ENCODE measurements around the gene AP5B1. TPM values are rescaled to one million over a fixed set of nuclear protein-coding genes. Genes with fewer than 3 reads are reported as not detected.
"Not testable (repeated sequence)": the region's sequence is repeated elsewhere in the genome, so short reads cannot be mapped to it uniquely, and the experiment has no call there.

AP5B1 gene
- total and polyA plus RNA-seq, 9 of the 15 experiments (the other 6 are each of a cell fraction or from before 2014, with no cell fraction given), result 0.51 to 24.2 (median 5.1) TPM

GRCh38 chr11:65762169-65762568, 18.6 kb downstream of the AP5B1 start:
- BruUV-seq (replicated peaks); H2AFZ ChIP-seq (ENCODE audit: low read depth, low read length); H3K4me1 ChIP-seq (replicated peaks in 1 of 2; ENCODE audit: control insufficient read depth in 2 of 2, insufficient read depth in 2 of 2, low read length in 2 of 2); H3K9me1 ChIP-seq (ENCODE audit: control insufficient read depth, insufficient read depth, low read length); CTCF ChIA-PET (ENCODE audit: low intra/inter-chr PET ratio); H3K9ac ChIP-seq (ENCODE audit: insufficient read depth in 1 of 2, low read depth in 2 of 2, low read length in 2 of 2); intact Hi-C loops (cut with micrococcal nuclease); FAIRE-seq; H3K9me3 ChIP-seq (replicated peaks; ENCODE audit: control insufficient read depth, insufficient read depth, low read depth, low read length); H4K20me1 ChIP-seq (replicated peaks; ENCODE audit: control insufficient read depth, insufficient read depth, low read length); POLR2A ChIA-PET; H3K4me3 ChIP-seq; H3K27me3 ChIP-seq (ENCODE audit: control insufficient read depth in 2 of 2, insufficient read depth in 2 of 2, low read length in 2 of 2); H3K27ac ChIP-seq (ENCODE audit: extremely low read depth, low read depth, low read length); DNase-seq (ENCODE audit: extremely low read depth in 1 of 4, low spot score in 3 of 4); H3K36me3 ChIP-seq (ENCODE audit: control insufficient read depth, insufficient read depth, low read length); in situ Hi-C loops (cut with MboI); H3K79me2 ChIP-seq (ENCODE audit: control insufficient read depth, insufficient read depth, low read length); H3K4me2 ChIP-seq (ENCODE audit: insufficient read depth, low read length); ATAC-seq: not testable (repeated sequence)
- TF ChIP-seq SOX6 (IDR thresholded peaks at IDR 0.05) (peak; percentile 13; the same call in 1 of the 2 replicates), TRIM24 (IDR thresholded peaks at IDR 0.05) (0 out of 4 replicates have a peak, but pooled peaks of 1 of the 2 experiments have one; percentile 45), NCOR1 (IDR thresholded peaks at IDR 0.05) (peak; percentile 50; the same call in 1 of the 2 replicates), NFIC (IDR thresholded peaks at IDR 0.05) (0 out of 2 replicates have a peak, but pooled peaks have one; percentile 18), ARID1B (IDR thresholded peaks at IDR 0.05) (peak; percentile 52; the same call in 1 of the 2 replicates), CBFA2T3 (IDR thresholded peaks at IDR 0.05) (peak; percentile 85), KDM1A (IDR thresholded peaks at IDR 0.05) (peak; percentile 33 to 42; a peak in 1 of 4 replicates), TAL1 (IDR thresholded peaks at IDR 0.05) (peak; percentile 59; the same call in 1 of the 2 replicates), CBFA2T2 (conservative IDR thresholded peaks at IDR 0.05) (peak; percentile 79)
- WGBS (ENCODE audit: insufficient coverage, low coverage, missing lambda C conversion rate), result 0% methylated on average over 1 of the region's 5 CpGs
